Measurements from ENCODE around the gene KMT5C. TPM values are rescaled to one million over a fixed set of nuclear protein-coding genes. Genes with fewer than 3 reads are reported as not detected.
A peak's percentile ranks its signal among the peaks of the same experiment; 100 is the strongest.
"Not testable (repeated sequence)": the region's sequence is repeated elsewhere in the genome, so short reads cannot be mapped to it uniquely, and the experiment has no call there.

The KMT5C gene
- total RNA-seq, 4 donors from 2014 or later, result 16.5 to 25.4 (median 20.3) TPM

DNA sequence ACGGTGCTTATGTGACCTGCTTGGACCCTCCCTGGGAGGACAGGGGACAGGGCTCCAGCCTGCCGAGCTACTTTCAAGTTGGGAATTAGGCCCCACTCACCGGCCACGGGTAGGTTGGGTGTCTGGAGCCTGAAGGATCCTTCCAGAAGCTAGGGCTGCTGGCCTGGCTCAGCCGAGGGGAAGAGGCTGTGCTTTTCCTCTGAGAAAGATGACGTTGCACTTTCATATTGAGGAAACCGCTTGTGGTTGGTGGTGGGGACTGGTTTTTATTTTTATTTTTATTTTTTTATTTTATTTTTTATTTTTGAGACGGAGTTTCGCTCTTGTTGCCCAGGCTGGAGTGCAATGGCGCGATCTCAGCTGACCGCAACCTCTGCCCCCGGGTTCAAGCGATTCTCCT is 14.5 kb upstream of the KMT5C start, which contains the start of gene TMEM150B:
TSS of gene TMEM150B (minus strand) at position 170 of the 400 bp plus-strand sequence. CDS start 4,305 bp downstream, outside the sequence.
- no peak for DNase-seq (ENCODE audit: low spot score in 2 of 2)
- intact Hi-C loops (cut with DNase I; ENCODE audit: low total_unique reads), result no loop called here
- TF ChIP-seq POLR2A (IDR thresholded peaks at IDR 0.05), result no peak
- TF ChIP-seq, protein P1, sequence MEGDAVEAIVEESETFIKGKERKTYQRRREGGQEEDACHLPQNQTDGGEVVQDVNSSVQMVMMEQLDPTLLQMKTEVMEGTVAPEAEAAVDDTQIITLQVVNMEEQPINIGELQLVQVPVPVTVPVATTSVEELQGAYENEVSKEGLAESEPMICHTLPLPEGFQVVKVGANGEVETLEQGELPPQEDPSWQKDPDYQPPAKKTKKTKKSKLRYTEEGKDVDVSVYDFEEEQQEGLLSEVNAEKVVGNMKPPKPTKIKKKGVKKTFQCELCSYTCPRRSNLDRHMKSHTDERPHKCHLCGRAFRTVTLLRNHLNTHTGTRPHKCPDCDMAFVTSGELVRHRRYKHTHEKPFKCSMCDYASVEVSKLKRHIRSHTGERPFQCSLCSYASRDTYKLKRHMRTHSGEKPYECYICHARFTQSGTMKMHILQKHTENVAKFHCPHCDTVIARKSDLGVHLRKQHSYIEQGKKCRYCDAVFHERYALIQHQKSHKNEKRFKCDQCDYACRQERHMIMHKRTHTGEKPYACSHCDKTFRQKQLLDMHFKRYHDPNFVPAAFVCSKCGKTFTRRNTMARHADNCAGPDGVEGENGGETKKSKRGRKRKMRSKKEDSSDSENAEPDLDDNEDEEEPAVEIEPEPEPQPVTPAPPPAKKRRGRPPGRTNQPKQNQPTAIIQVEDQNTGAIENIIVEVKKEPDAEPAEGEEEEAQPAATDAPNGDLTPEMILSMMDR (IDR thresholded peaks at IDR 0.05), result no peak
- no peak within 1 kb of the TSS for H3K4me3 ChIP-seq (ENCODE audit: low read depth, poor library complexity, severe bottlenecking)
- 76 to 78% methylated on average over 14 of the region's 14 CpGs for WGBS, 2 donors

DNA sequence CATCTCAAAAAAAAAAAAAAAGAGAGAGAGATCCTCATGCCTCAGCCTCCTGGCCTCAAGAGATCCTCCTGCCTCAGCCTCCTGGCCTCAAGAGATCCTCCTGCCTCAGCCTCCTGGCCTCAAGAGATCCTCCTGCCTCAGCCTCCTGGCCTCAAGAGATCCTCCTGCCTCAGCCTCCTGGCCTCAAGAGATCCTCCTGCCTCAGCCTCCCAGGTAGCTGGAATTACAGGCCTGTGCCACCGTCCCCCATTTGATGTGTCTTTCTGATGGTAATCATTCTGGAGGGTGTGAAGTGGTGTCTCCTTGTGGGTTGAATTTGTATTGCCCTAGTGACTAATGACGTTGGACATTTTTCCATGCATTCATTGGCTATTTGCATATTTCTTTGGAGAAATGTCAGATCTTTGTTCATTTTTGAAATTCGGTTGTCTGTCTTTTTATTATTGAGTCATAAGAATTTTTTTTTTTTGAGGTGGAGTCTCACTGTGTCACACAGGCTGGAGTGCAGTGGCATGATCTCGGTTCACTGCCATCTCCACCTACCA is 10.8 kb upstream of the KMT5C start:
- DNase-seq (ENCODE audit: low spot score in 2 of 2); intact Hi-C loops (cut with DNase I; ENCODE audit: low total_unique reads); H3K4me3 ChIP-seq (ENCODE audit: low read depth, poor library complexity, severe bottlenecking): not testable (repeated sequence)
- 59 to 62% methylated on average over 4 of the region's 4 CpGs for WGBS, 2 donors

DNA sequence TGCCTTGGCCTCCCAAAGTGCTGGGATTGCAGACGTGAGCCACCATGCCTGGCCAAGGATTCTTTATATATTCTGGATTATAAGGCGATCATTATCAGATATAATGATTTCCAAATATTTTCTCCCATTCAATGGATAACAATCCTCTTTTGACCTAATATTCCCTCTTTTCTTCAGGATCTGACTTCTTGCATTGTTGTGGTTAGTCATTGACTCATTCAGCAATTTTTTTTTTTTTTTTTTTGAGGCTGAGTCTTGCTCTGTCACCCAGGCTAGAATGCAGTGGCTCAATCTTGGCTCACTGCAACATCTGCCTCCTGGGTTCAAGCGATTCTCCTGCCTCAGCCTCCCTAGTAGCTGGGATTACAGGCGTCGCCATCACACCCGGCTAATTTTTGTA is 9.9 kb upstream of the KMT5C start:
- intact Hi-C loops (cut with DNase I; ENCODE audit: low total_unique reads); H3K4me3 ChIP-seq (ENCODE audit: low read depth, poor library complexity, severe bottlenecking); DNase-seq (ENCODE audit: low spot score in 2 of 2): not testable (repeated sequence)
- WGBS, 2 donors, result 80 to 90% methylated on average over 6 of the region's 6 CpGs

DNA sequence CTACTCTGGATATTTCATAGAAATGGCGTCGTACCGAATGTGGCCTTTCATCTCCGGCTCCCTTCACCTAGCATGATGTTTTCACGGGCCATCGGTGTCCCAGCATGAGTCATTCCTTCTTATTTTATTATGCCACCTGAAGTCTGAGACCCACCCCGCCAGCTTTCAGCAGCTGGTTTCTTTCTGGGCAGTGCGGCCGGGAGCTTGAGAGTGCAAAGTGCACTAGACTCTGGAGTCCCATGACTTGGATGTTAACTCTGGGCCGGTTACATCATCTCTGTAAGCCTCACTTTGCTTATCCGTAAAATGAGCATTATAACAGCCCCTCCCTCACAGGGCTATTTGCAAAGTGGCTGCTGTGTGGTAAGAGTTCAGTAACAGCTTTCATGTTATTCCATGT is 5.8 kb upstream of the KMT5C start:
- WGBS, 2 donors, result 81 to 88% methylated on average over 11 of the region's 11 CpGs
- intact Hi-C loops (cut with DNase I; ENCODE audit: low total_unique reads), result no loop called here
- DNase-seq (ENCODE audit: low spot score in 2 of 2), result no peak
- H3K4me3 ChIP-seq (ENCODE audit: low read depth, poor library complexity, severe bottlenecking), result no peak overlapping the region
- TF ChIP-seq POLR2A (IDR thresholded peaks at IDR 0.05), result no peak
- TF ChIP-seq, protein P1 (IDR thresholded peaks at IDR 0.05), result no peak

DNA sequence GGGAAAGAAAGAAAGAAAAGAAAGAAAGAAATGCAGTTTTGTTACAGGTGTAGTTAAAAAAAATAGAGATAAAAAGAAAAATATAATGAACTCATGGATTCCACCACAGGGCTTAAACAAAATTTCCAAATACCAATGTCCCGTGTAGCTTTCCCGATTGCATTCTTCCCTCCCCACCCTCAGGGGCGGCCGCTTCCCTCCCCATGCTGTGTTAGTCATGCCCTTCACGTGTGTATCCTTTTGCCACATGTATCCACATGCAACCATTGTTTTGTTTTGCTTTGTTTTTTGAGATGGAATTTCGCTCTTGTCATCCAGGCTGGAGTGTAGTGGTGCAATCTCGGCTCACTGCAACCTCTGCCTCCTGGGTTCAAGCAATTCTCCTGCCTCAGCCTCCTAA is 3.6 kb upstream of the KMT5C start:
- no peak for DNase-seq (ENCODE audit: low spot score in 2 of 2)
- intact Hi-C loops (cut with DNase I; ENCODE audit: low total_unique reads), result no loop called here
- TF ChIP-seq, protein P1 (IDR thresholded peaks at IDR 0.05), result no peak
- no peak for TF ChIP-seq POLR2A (IDR thresholded peaks at IDR 0.05)
- 40 to 42% methylated on average over 7 of the region's 7 CpGs for WGBS, 2 donors
- no peak overlapping the region for H3K4me3 ChIP-seq (ENCODE audit: low read depth, poor library complexity, severe bottlenecking)

DNA sequence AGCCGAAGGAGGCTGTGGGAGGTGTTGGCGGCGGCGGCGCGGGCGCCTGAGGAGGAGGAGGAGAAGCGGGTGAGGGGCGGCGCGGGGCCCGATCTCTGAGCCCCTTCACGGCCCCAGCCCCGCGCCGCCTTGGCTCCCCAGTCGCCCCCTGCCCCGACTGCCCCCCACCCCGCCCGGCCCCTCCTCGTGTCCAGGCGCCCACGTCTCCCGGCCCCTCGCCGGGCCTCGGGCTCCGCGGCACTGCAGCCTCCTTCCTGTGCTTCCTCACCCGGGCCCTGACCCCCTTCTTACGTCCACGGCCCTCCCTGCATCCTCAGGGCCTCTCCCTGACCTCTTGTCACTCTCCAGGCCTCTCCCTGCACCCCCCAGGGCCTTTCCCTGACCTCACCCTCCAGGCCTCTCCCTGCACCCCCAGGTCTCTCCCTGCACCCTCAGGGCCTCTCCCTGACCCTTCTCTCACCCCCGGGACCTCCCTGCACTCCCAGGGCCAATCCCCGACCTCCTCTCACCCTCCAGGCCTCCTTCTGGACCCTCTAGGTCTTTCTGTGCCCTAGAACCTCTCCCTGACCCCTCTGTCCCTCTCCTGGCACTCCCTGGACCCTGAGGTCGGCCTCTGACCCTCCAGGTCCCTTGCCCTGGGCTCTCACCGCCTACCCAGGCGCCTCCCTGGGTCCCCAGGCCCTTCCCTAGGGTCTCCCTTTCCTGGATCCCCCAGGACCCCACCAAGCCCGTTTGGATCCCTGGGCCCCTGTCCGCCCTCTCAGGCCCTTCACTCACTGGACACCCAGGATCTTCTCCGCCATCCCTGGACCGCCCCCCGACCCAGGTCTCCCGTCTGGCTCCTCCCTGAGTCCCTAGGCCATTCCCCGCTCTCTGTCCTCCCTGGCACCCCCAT is 460 bp downstream of the KMT5C start:
- TF ChIP-seq, protein P1 (IDR thresholded peaks at IDR 0.05), result no peak
- TF ChIP-seq POLR2A (IDR thresholded peaks at IDR 0.05), result peak in 1 of 2 donors; percentile 64
- no peak for DNase-seq (ENCODE audit: low spot score in 2 of 2)
- intact Hi-C loops (cut with DNase I; ENCODE audit: low total_unique reads), result no loop called here
- WGBS, 2 donors, result 4% methylated on average over 32 to 36 of the region's 44 CpGs
- peak overlapping the region; percentile 54 for H3K4me3 ChIP-seq (ENCODE audit: low read depth, poor library complexity, severe bottlenecking)
